Hepatocyte (in vitro differentiated cells): ENCODE measurements around the gene TIGAR. TPM values are rescaled to one million over a fixed set of nuclear protein-coding genes. Genes with fewer than 3 reads are reported as not detected.

Experiments used
- DNase-seq: peaks from one replicate; pipeline ENCODE4 v3.0.0-alpha.2; 2016; ENCODE audit warnings: low spot score
- H2AFZ ChIP-seq: fragments of 200-600 bp; sonication (generic); 2 replicates; pipeline ENCODE4 v1.6.0; 2016; ENCODE audit warnings: antibody characterized with exemption, mild to moderate bottlenecking
- H3K27ac ChIP-seq: fragments of 200-600 bp; sonication (generic); 2 replicates; pipeline ENCODE4 v1.5.1; 2016; ENCODE audit warnings: mild to moderate bottlenecking
- H3K27me3 ChIP-seq: fragments of 200-600 bp; sonication (generic); 2 replicates; pipeline ENCODE4 v1.6.1; 2016
- H3K36me3 ChIP-seq: fragments of 200-600 bp; sonication (generic); replicated peaks from 2 replicates; pipeline ENCODE4 v1.5.1; 2016; ENCODE audit warnings: low read depth; ENCODE audit not compliant: insufficient read depth
- H3K4me1 ChIP-seq: fragments of 200-600 bp; sonication (generic); 2 replicates; pipeline ENCODE4 v1.5.1; 2016; ENCODE audit warnings: mild to moderate bottlenecking, moderate library complexity; ENCODE audit not compliant: insufficient read depth
- H3K4me2 ChIP-seq: fragments of 200-600 bp; sonication (generic); 2 replicates; pipeline ENCODE4 v1.6.0; 2016
- H3K4me3 ChIP-seq: fragments of 200-600 bp; sonication (generic); 2 replicates; pipeline ENCODE4 v1.5.1; 2016; ENCODE audit warnings: mild to moderate bottlenecking
- H3K79me2 ChIP-seq: fragments of 200-600 bp; sonication (generic); 2 replicates; pipeline ENCODE4 v1.6.0; 2017; ENCODE audit warnings: mild to moderate bottlenecking
- H3K9me2 ChIP-seq: fragments of 200-600 bp; sonication (generic); replicated peaks from 2 replicates; pipeline ENCODE4 v1.6.0; 2017; ENCODE audit warnings: mild to moderate bottlenecking; ENCODE audit not compliant: insufficient read depth
- H3K9me3 ChIP-seq: fragments of 200-600 bp; sonication (generic); 2 replicates; pipeline ENCODE4 v1.5.1; 2016; ENCODE audit warnings: low read depth, mild to moderate bottlenecking
- H4K20me1 ChIP-seq: fragments of 200-600 bp; sonication (generic); 2 replicates; pipeline ENCODE4 v1.6.0; 2016; ENCODE audit warnings: mild to moderate bottlenecking; ENCODE audit not compliant: insufficient read depth, poor library complexity, severe bottlenecking
- CTCF ChIP-seq: fragments of 200-600 bp; sonication (generic); IDR thresholded peaks from 2 replicates; pipeline ENCODE4 v1.5.1; 2016; ENCODE audit warnings: antibody characterized with exemption, mild to moderate bottlenecking; ENCODE audit not compliant: poor library complexity
- EZH2 ChIP-seq: fragments of 200-600 bp; sonication (generic); IDR thresholded peaks from 2 replicates; pipeline ENCODE4 v1.6.1; 2016; ENCODE audit warnings: antibody characterized with exemption, mild to moderate bottlenecking, borderline replicate concordance
- EZH2phosphoT487 ChIP-seq: fragments of 200-600 bp; sonication (generic); IDR thresholded peaks from one replicate; pipeline ENCODE4 v1.6.1; 2018; ENCODE audit warnings: antibody characterized with exemption, mild to moderate bottlenecking, low read depth, moderate library complexity; ENCODE audit not compliant: unreplicated experiment, severe bottlenecking
- WGBS: methylation state at CpG from one replicate; pipeline ENCODE4 v1.1.6; 2016; ENCODE audit warnings: low lambda C conversion rate; ENCODE audit errors: missing lambda C conversion rate; 5-methylcytosine and 5-hydroxymethylcytosine counted together
- polyA plus RNA-seq: library from polyadenylated mRNA; unstranded; fragments of >200 nt; fragmentation: Nextera tagmentation; extraction: Ambion mirVana; gene quantifications from 2 replicates; pipeline ENCODE4 v1.2.1, GENCODE V29; 2016
- total RNA-seq: library from RNA; depleted of rRNA; stranded (reverse); fragments of >200 nt; gene quantifications from 2 replicates; pipeline ENCODE4 v1.2.3, GENCODE V29; 2014

The TIGAR gene
- total and polyA plus RNA-seq, 2 experiments from 2014 or later = 7.9 to 9.8 TPM

DNA sequence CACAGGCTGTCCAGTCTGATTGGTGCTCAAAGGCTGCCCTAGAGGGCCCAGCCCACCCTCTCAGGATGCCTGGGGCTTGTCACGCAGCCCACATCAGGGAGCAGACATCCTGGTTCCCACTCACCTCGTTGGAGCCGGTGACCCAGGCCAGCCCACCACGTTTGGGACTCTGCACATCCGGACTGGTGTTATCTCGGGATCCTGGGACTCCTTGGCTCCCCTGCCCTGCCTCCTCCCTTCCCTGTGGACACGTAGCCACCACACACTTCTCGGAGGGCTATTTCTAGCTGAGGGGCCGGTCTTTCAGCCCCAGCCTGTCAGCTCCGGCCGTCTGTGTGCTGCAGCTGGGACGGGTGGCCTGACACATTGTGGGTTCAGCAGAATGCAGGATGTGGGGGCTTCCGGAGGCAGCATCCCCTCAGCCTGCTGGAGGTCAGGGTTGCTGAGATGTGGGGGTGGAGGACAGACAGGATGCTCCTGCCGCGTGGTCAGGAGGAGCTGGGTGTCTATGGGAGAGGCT, 71.3 kb downstream of the TIGAR start:
- Histone ChIP-seq H3K4me1 (no peaks in the 10 kb centered on the region), H3K79me2 (no peaks in the 10 kb centered on the region), H4K20me1 (no peaks in the 10 kb centered on the region), H3K4me2 (no peak overlapping the region), H2AFZ (no peak overlapping the region), H3K4me3 (no peak overlapping the region), H3K9me3 (no peaks in the 10 kb centered on the region), H3K27ac (no peak overlapping the region), H3K36me3 (no peaks in the 10 kb centered on the region), H3K27me3 (no peaks in the 10 kb centered on the region), H3K9me2 (no peaks in the 10 kb centered on the region)
- no peak for TF ChIP-seq EZH2
- TF ChIP-seq CTCF = no peak
- no peak for TF ChIP-seq EZH2phosphoT487
- no peak for DNase-seq
- WGBS = 81% methylated on average over 15 of the region's 15 CpGs

GRCh38 chr12:4393211-4393610, 72.2 kb downstream of the TIGAR start:
- Histone ChIP-seq H3K9me3 (no peaks in the 10 kb centered on the region), H3K4me2 (no peak overlapping the region), H3K79me2 (no peaks in the 10 kb centered on the region), H2AFZ (no peak overlapping the region), H3K27ac (no peak overlapping the region), H3K4me1 (no peaks in the 10 kb centered on the region), H3K4me3 (no peak overlapping the region), H3K9me2 (no peaks in the 10 kb centered on the region), H4K20me1 (no peaks in the 10 kb centered on the region), H3K27me3 (no peaks in the 10 kb centered on the region), H3K36me3 (no peaks in the 10 kb centered on the region)
- no peak for DNase-seq
- 83% methylated on average over 5 of the region's 5 CpGs for WGBS
- TF ChIP-seq EZH2phosphoT487 (no peak), EZH2 (no peak), CTCF (no peak)

GRCh38 chr12:4395818-4396217, 74.8 kb downstream of the TIGAR start:
- Histone ChIP-seq H3K9me3 (no peaks in the 10 kb centered on the region), H3K4me3 (no peak overlapping the region), H3K9me2 (no peaks in the 10 kb centered on the region), H2AFZ (no peak overlapping the region), H3K79me2 (no peaks in the 10 kb centered on the region), H3K4me1 (no peaks in the 10 kb centered on the region), H3K36me3 (no peaks in the 10 kb centered on the region), H3K27me3 (no peaks in the 10 kb centered on the region), H3K4me2 (no peak overlapping the region), H4K20me1 (no peaks in the 10 kb centered on the region), H3K27ac (no peak overlapping the region)
- TF ChIP-seq CTCF (no peak), EZH2 (no peak), EZH2phosphoT487 (no peak)
- no peak for DNase-seq
- 83% methylated on average over 2 of the region's 2 CpGs for WGBS

DNA sequence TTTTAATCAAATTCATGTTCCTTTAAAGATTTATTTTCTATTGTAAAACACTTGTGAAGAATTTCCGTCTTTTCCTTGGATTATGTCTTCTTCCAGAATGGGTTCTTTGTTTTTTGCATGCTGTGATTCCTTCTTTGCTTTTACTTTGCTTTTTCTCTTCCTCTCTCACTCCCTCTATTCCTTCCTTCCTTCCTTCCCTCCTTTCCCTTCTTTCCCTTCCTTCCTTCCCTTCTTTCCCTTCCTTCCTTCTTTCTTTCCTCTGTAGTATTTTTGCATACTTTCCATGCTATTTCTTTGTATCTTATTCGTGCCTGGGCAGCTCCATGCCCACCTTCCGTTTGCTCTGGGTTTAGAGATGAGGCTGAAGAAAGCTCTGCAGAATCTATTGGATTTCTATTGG, 80.1 kb downstream of the TIGAR start:
- TF ChIP-seq CTCF (no peak), EZH2phosphoT487 (no peak), EZH2 (no peak)
- WGBS = 86% methylated on average over 3 of the region's 3 CpGs
- no peaks in the 10 kb centered on the region for H3K36me3 ChIP-seq
- no peaks in the 10 kb centered on the region for H3K9me2 ChIP-seq
- no peaks in the 10 kb centered on the region for H3K9me3 ChIP-seq
- no peak overlapping the region for H3K27ac ChIP-seq
- H3K79me2 ChIP-seq = no peaks in the 10 kb centered on the region
- no peak overlapping the region for H3K4me2 ChIP-seq
- peaks cover 6% of the 10 kb centered on the region for H3K27me3 ChIP-seq
- DNase-seq = no peak
- H2AFZ ChIP-seq = no peak overlapping the region
- H3K4me3 ChIP-seq = no peak overlapping the region
- no peaks in the 10 kb centered on the region for H3K4me1 ChIP-seq
- H4K20me1 ChIP-seq = no peaks in the 10 kb centered on the region
